GM12864 (cell line): ENCODE measurements around the gene TRIB2.

ENCODE experiments used
- DNase-seq: peaks from one replicate; pipeline ENCODE4 v3.0.0-alpha.2; 2011; ENCODE audit warnings: low read depth
- H3K4me3 ChIP-seq: 2 replicates; pipeline ENCODE4 v1.5.1; 2011; ENCODE audit warnings: mild to moderate bottlenecking, low read depth, low read length, control low read depth
- TF ChIP-seq, protein P1 (sequence below): IDR thresholded peaks from 2 replicates; pipeline ENCODE4 v1.5.1; 2011; ENCODE audit warnings: low read depth, mild to moderate bottlenecking, moderate library complexity, low read length, control low read depth, inconsistent platforms; ENCODE audit errors: missing control alignments

Gene TRIB2

GRCh38 chr2:12725233-12726187, 8.8 kb downstream of the TRIB2 start:
- TF ChIP-seq, protein P1, sequence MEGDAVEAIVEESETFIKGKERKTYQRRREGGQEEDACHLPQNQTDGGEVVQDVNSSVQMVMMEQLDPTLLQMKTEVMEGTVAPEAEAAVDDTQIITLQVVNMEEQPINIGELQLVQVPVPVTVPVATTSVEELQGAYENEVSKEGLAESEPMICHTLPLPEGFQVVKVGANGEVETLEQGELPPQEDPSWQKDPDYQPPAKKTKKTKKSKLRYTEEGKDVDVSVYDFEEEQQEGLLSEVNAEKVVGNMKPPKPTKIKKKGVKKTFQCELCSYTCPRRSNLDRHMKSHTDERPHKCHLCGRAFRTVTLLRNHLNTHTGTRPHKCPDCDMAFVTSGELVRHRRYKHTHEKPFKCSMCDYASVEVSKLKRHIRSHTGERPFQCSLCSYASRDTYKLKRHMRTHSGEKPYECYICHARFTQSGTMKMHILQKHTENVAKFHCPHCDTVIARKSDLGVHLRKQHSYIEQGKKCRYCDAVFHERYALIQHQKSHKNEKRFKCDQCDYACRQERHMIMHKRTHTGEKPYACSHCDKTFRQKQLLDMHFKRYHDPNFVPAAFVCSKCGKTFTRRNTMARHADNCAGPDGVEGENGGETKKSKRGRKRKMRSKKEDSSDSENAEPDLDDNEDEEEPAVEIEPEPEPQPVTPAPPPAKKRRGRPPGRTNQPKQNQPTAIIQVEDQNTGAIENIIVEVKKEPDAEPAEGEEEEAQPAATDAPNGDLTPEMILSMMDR = no peak
- DNase-seq = no peak
- no peak overlapping the region for H3K4me3 ChIP-seq

DNA sequence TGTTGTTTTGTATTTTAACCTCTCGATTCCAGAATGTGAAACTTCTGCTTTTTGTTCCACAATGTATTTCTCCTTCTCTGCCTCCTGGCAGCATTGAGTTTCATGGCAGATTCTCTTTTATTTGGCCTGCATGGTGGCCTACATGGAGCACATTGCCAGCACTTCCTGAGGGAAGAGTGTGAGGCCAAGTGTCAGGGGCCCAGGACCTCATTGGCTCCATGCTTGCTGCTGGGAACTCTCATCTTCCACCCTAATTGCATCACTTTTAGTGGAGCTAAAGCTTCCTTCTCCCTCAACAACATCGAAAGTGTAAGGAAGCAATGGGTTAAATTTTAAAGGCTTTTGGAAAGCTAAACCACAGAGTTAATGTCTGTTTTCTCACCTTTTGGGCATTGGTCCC, 9.5 kb downstream of the TRIB2 start:
- TF ChIP-seq, protein P1 = no peak
- no peak for DNase-seq
- H3K4me3 ChIP-seq = no peak overlapping the region

DNA sequence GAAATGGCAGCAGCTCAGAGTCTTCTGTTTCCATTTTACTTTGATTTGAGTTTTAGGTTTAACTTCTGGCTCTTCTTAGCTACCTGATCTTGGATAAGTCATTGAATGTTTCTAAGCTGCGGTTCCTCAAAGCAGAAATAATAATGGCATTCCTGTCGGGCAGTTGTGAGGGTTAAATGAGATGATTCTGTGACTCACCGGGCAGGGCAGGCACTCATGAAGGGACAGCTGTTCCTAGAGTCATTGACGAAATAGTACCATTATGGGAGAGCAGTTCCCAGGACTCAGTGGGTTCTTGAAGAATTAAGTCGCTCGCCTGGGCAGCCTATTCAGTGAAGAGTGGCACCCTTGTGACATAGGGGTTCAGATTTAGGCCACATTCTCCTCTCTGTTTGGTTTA, 10.3 kb downstream of the TRIB2 start:
- TF ChIP-seq, protein P1 = no peak
- DNase-seq = no peak
- no peak overlapping the region for H3K4me3 ChIP-seq

DNA sequence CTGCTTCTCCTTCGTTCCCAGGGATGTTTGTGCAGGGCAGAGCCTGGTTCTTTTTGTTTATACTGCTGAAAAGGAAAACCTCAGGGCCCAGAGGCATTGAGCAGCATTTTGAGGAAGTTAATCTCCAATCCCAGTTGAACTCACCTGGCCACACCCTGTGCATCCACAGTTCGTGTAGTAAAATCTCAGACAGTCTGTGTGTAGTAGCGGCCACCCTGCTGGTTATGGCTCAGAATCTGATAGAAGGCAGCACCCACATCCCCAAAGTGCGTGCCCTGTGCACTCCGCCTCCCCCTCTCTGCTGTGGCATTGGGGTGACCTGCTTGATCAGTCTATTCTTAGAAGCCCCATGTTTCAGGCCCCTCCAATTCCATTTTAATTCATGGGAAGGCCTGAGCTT, 10.9 kb downstream of the TRIB2 start:
- no peak overlapping the region for H3K4me3 ChIP-seq
- DNase-seq = no peak
- TF ChIP-seq, protein P1 = no peak

- TF ChIP-seq, protein P1 = no peak
- DNase-seq = peak; percentile 85
- H3K4me3 ChIP-seq = no peak overlapping the region
Measured at GRCh38 chr2:12728221-12728777, 11.6 kb downstream of the TRIB2 start.

DNA sequence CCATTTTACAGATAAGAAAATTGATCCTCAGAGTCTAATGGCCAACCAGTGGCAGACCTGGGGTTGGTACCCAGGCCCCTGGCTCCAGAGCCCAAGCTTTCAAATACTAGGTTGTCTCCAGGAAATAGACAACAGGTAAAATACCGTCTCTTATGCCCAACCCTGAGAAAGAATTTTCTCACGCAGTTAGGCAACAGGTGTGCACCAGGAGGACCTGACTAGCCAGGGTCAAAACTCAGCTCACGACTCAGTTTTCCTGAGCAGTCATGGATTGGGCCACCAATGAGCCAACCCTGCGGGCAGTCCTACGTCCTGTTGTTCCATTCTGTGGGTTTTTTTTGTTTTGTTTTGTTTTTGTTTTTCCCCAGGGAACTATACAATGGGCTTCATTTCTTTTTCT, 13.5 kb downstream of the TRIB2 start:
- TF ChIP-seq, protein P1 = no peak
- no peak for DNase-seq
- no peak overlapping the region for H3K4me3 ChIP-seq
